ENCODE measurements around the gene MEI1.

- TF ChIP-seq CTCF (conservative IDR thresholded peaks at IDR 0.05; ENCODE audit: low read length) (no peak), EZH2phosphoT487 (IDR thresholded peaks at IDR 0.05; ENCODE audit: borderline replicate concordance, low read depth, low read length) (no peak)
Measured at GRCh38 chr22:41690476-41690875, 8.8 kb upstream of the MEI1 start.

Measured in OCI-LY7 (cell line).